ENCODE data around the gene ADGRB3. TPM values are rescaled to one million over a fixed set of nuclear protein-coding genes. Genes with fewer than 3 reads are reported as not detected.

ADGRB3 gene
- polyA plus RNA-seq, 3 donors from 2014 or later, result not detected

- Mint-ChIP-seq H3K9me3 (peaks cover 0 to 26% (median 8%) of the 10 kb centered on the region in 6 donors), H3K4me1 (no peaks in the 10 kb centered on the region), H3K27me3 (ENCODE audit: low read depth in 3 of 3) (peaks cover 0 to 1% (median 0%) of the 10 kb centered on the region in 3 donors), H3K4me3 (no peak overlapping the region), H3K36me3 (no peaks in the 10 kb centered on the region), H3K27ac (no peak overlapping the region)
- no peak for DNase-seq
These were observed 60.3 kb downstream of the ADGRB3 start for GRCh38 chr6:68695403-68695802.

- DNase-seq, result no peak
- Mint-ChIP-seq H3K27me3 (ENCODE audit: low read depth in 3 of 3) (peaks cover 0 to 1% (median 0%) of the 10 kb centered on the region in 3 donors), H3K4me3 (no peak overlapping the region), H3K27ac (no peak overlapping the region), H3K4me1 (no peaks in the 10 kb centered on the region), H3K9me3 (peaks cover 0 to 26% (median 8%) of the 10 kb centered on the region in 6 donors), H3K36me3 (no peaks in the 10 kb centered on the region)
These were observed 60.8 kb downstream of the ADGRB3 start for GRCh38 chr6:68695838-68696237.

- peaks cover 0 to 1% (median 0%) of the 10 kb centered on the region in 3 donors for H3K27me3 Mint-ChIP-seq (ENCODE audit: low read depth in 3 of 3)
- peaks cover 0 to 37% (median 10%) of the 10 kb centered on the region in 6 donors for H3K9me3 Mint-ChIP-seq
- DNase-seq, result no peak
- no peaks in the 10 kb centered on the region for H3K36me3 Mint-ChIP-seq
- H3K4me3 Mint-ChIP-seq, result no peak overlapping the region
- no peaks in the 10 kb centered on the region for H3K4me1 Mint-ChIP-seq
- H3K27ac Mint-ChIP-seq, result no peak overlapping the region
These were observed 62.3 kb downstream of the ADGRB3 start for GRCh38 chr6:68697394-68697793.

- Mint-ChIP-seq H3K9me3 (peaks cover 2 to 27% (median 16%) of the 10 kb centered on the region in 6 donors), H3K4me1 (no peaks in the 10 kb centered on the region), H3K27ac (no peak overlapping the region), H3K4me3 (no peak overlapping the region), H3K36me3 (no peaks in the 10 kb centered on the region), H3K27me3 (ENCODE audit: low read depth in 3 of 3) (no peaks in the 10 kb centered on the region)
- no peak for DNase-seq
These were observed 66.1 kb downstream of the ADGRB3 start for GRCh38 chr6:68701159-68701558.

GRCh38 chr6:68704485-68704884 is 69.4 kb downstream of the ADGRB3 start:
- Mint-ChIP-seq H3K36me3 (no peaks in the 10 kb centered on the region), H3K27ac (no peak overlapping the region), H3K27me3 (ENCODE audit: low read depth in 3 of 3) (no peaks in the 10 kb centered on the region), H3K4me3 (no peak overlapping the region), H3K4me1 (no peaks in the 10 kb centered on the region), H3K9me3 (peaks cover 4 to 21% (median 16%) of the 10 kb centered on the region in 6 donors)
- DNase-seq, result no peak

- H3K27ac Mint-ChIP-seq, result no peak overlapping the region
- no peak for DNase-seq
- H3K9me3 Mint-ChIP-seq, result peaks cover 9 to 24% (median 16%) of the 10 kb centered on the region in 6 donors
- no peak overlapping the region for H3K4me3 Mint-ChIP-seq
- no peaks in the 10 kb centered on the region for H3K4me1 Mint-ChIP-seq
- no peaks in the 10 kb centered on the region for H3K36me3 Mint-ChIP-seq
- no peaks in the 10 kb centered on the region for H3K27me3 Mint-ChIP-seq (ENCODE audit: low read depth in 3 of 3)
These were observed 74.0 kb downstream of the ADGRB3 start for GRCh38 chr6:68709091-68709490.

GRCh38 chr6:68709882-68710281 is 74.8 kb downstream of the ADGRB3 start:
- no peak for DNase-seq
- Mint-ChIP-seq H3K27ac (no peak overlapping the region), H3K27me3 (ENCODE audit: low read depth in 3 of 3) (no peaks in the 10 kb centered on the region), H3K4me3 (no peak overlapping the region), H3K4me1 (no peaks in the 10 kb centered on the region), H3K9me3 (peaks cover 9 to 25% (median 16%) of the 10 kb centered on the region in 6 donors), H3K36me3 (no peaks in the 10 kb centered on the region)

- Mint-ChIP-seq H3K36me3 (no peaks in the 10 kb centered on the region), H3K4me1 (no peaks in the 10 kb centered on the region), H3K27me3 (ENCODE audit: low read depth in 3 of 3) (no peaks in the 10 kb centered on the region), H3K27ac (no peak overlapping the region), H3K4me3 (no peak overlapping the region), H3K9me3 (peaks cover 7 to 22% (median 12%) of the 10 kb centered on the region in 6 donors)
- no peak for DNase-seq
These were observed 75.4 kb downstream of the ADGRB3 start for GRCh38 chr6:68710496-68710895.

GRCh38 chr6:68710916-68711315 is 75.8 kb downstream of the ADGRB3 start:
- no peaks in the 10 kb centered on the region for H3K36me3 Mint-ChIP-seq
- DNase-seq, result no peak
- no peak overlapping the region for H3K27ac Mint-ChIP-seq
- H3K9me3 Mint-ChIP-seq, result peaks cover 6 to 22% (median 12%) of the 10 kb centered on the region in 6 donors
- H3K4me1 Mint-ChIP-seq, result no peaks in the 10 kb centered on the region
- H3K4me3 Mint-ChIP-seq, result no peak overlapping the region
- H3K27me3 Mint-ChIP-seq (ENCODE audit: low read depth in 3 of 3), result no peaks in the 10 kb centered on the region

GRCh38 chr6:68711386-68712000 is 76.4 kb downstream of the ADGRB3 start:
- Mint-ChIP-seq H3K36me3 (no peaks in the 10 kb centered on the region), H3K4me1 (no peaks in the 10 kb centered on the region), H3K27me3 (ENCODE audit: low read depth in 3 of 3) (no peaks in the 10 kb centered on the region), H3K4me3 (no peak overlapping the region), H3K27ac (no peak overlapping the region), H3K9me3 (peaks cover 4 to 20% (median 9%) of the 10 kb centered on the region in 6 donors)
- DNase-seq, result no peak

- no peaks in the 10 kb centered on the region for H3K36me3 Mint-ChIP-seq
- DNase-seq, result no peak
- H3K27me3 Mint-ChIP-seq (ENCODE audit: low read depth in 3 of 3), result no peaks in the 10 kb centered on the region
- H3K27ac Mint-ChIP-seq, result no peak overlapping the region
- no peak overlapping the region for H3K4me3 Mint-ChIP-seq
- peaks cover 6 to 34% (median 16%) of the 10 kb centered on the region in 6 donors for H3K9me3 Mint-ChIP-seq
- no peaks in the 10 kb centered on the region for H3K4me1 Mint-ChIP-seq
These were observed 81.5 kb downstream of the ADGRB3 start for GRCh38 chr6:68716620-68717019.

- peaks cover 2 to 33% (median 16%) of the 10 kb centered on the region in 6 donors for H3K9me3 Mint-ChIP-seq
- H3K27ac Mint-ChIP-seq, result no peak overlapping the region
- no peak overlapping the region for H3K4me3 Mint-ChIP-seq
- H3K4me1 Mint-ChIP-seq, result no peaks in the 10 kb centered on the region
- no peaks in the 10 kb centered on the region for H3K36me3 Mint-ChIP-seq
- no peak for DNase-seq
- no peaks in the 10 kb centered on the region for H3K27me3 Mint-ChIP-seq (ENCODE audit: low read depth in 3 of 3)
These were observed 83.4 kb downstream of the ADGRB3 start for GRCh38 chr6:68718385-68719073.

GRCh38 chr6:68719761-68720160 is 84.7 kb downstream of the ADGRB3 start:
- DNase-seq, result no peak
- Mint-ChIP-seq H3K27me3 (ENCODE audit: low read depth in 3 of 3) (no peaks in the 10 kb centered on the region), H3K27ac (no peak overlapping the region), H3K4me1 (no peaks in the 10 kb centered on the region), H3K9me3 (peaks cover 2 to 33% (median 14%) of the 10 kb centered on the region in 6 donors), H3K36me3 (no peaks in the 10 kb centered on the region), H3K4me3 (no peak overlapping the region)

GRCh38 chr6:68722891-68723527 is 87.9 kb downstream of the ADGRB3 start:
- H3K9me3 Mint-ChIP-seq, result peaks cover 0 to 46% (median 14%) of the 10 kb centered on the region in 6 donors
- no peaks in the 10 kb centered on the region for H3K36me3 Mint-ChIP-seq
- no peak overlapping the region for H3K4me3 Mint-ChIP-seq
- DNase-seq, result no peak
- no peaks in the 10 kb centered on the region for H3K27me3 Mint-ChIP-seq (ENCODE audit: low read depth in 3 of 3)
- no peaks in the 10 kb centered on the region for H3K4me1 Mint-ChIP-seq
- no peak overlapping the region for H3K27ac Mint-ChIP-seq
